Vagina (tissue), 2 donors: ENCODE results near the gene RUVBL2. TPM values are rescaled to one million over a fixed set of nuclear protein-coding genes. Genes with fewer than 3 reads are reported as not detected.
A peak's percentile ranks its signal among the peaks of the same experiment; 100 is the strongest.

Experiments used
- DNase-seq, 2 donors: peaks; one replicate each; pipeline ENCODE4 v3.0.0-alpha.2; 2017; ENCODE audit errors: extremely low spot score in 2 of 2
- H3K27ac ChIP-seq: fragments of 200-600 bp; sonication (generic); one replicate; pipeline ENCODE4 v1.5.1; 2019
- H3K27me3 ChIP-seq: fragments of 200-600 bp; sonication (generic); one replicate; pipeline ENCODE4 v1.5.1; 2019
- H3K36me3 ChIP-seq, 2 donors: fragments of 200-600 bp; sonication (generic); one replicate each; pipeline ENCODE4 v1.5.1; 2017 to 2019
- H3K4me1 ChIP-seq: fragments of 200-600 bp; sonication (generic); one replicate; pipeline ENCODE4 v1.5.1; 2019
- H3K4me3 ChIP-seq, 2 donors: fragments of 200-600 bp; sonication (generic); 1 replicate in 1 of 2; 2 replicates in 1 of 2; pipeline ENCODE4 v1.5.1; 2016 to 2019
- H3K9me3 ChIP-seq: fragments of 200-600 bp; sonication (generic); one replicate; pipeline ENCODE4 v1.5.1; 2019
- POLR2A ChIP-seq, 2 donors: fragments of 450-650 bp; IDR thresholded peaks; one replicate each; pipeline ENCODE4 v1.6.1; 2017; ENCODE audit warnings: antibody characterized with exemption in 2 of 2, mild to moderate bottlenecking in 2 of 2, moderate library complexity in 2 of 2
- POLR2AphosphoS5 ChIP-seq, 2 donors: sonication (generic); formaldehyde crosslinking; IDR thresholded peaks; one replicate each; pipeline ENCODE4 v1.9.0; 2017; ENCODE audit warnings: antibody characterized with exemption in 2 of 2, mild to moderate bottlenecking in 2 of 2, low read depth in 1 of 2; ENCODE audit not compliant: insufficient read depth in 1 of 2
- intact Hi-C: fragments of 100-400 bp; cut with DNase I; formaldehyde crosslinking; loops from one replicate; pipeline ENCODE4 v1.15.1; 2023
- total RNA-seq: library from RNA; depleted of rRNA; stranded (reverse); fragments of >200 nt; gene quantifications from one replicate; pipeline ENCODE4 v1.2.3, GENCODE V29; 2016
- TF ChIP-seq, protein P1 (sequence below), 3 experiments: fragments of 450-650 bp in 2 of 3; fragments of 200-600 bp in 1 of 3; sonication (generic) in 1 of 3; IDR thresholded peaks; one replicate each; pipeline ENCODE4 v1.5.1; 2017 to 2019; ENCODE audit warnings: antibody characterized with exemption in 3 of 3, mild to moderate bottlenecking in 2 of 3, moderate library complexity in 2 of 3

RUVBL2 gene
- total RNA-seq, 1 donor from 2014 or later, result 100 TPM

DNA sequence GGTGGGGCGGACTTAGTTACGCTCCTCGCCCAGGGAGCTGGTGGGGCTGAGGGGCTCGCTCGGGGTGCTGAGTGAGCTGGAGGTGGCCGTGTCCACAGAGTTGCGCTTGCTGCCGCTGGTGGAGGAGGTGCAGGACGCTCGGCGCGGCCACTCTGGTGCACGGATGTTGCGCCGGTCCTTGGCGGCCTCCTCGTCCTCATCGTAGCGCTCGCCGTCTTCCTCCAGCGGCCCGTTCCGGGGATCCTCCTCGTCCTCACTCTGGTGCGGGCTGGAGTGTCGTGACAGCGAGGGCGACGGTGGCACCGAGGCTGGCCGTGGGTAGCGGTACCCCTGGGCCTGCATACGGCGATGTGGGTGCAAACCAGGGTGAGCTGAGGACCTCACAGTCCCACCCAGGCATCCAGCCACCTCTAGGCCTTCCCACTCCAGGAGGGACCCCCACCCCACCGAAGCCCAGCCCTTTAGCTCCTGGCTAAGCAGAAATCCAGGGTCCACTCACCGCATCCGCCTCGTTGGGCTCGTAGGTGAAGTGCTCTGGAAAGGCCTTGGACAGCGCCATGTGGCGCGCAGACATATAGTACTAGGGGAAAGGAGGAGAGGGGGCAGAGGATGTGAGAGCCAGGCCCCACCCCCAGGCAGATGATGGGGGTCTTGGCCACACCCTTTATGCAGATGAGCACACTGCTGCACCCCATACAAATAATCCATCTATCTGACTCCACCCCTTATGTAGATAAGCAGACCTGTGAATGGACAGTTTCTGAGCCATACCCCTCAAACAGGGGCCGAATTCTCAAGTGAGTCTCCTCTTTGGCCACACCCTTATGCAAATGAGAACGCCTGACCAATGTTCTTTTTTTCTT lies 24.2 kb upstream of the RUVBL2 start:
- Histone ChIP-seq H3K9me3 (no peaks in the 10 kb centered on the region), H3K4me1 (peaks cover 21% of the 10 kb centered on the region), H3K27me3 (no peaks in the 10 kb centered on the region), H3K4me3 (no peak overlapping the region), H3K27ac (no peak overlapping the region), H3K36me3 (peaks cover 0 to 37% of the 10 kb centered on the region in 2 donors)
- no peak for DNase-seq
- TF ChIP-seq POLR2A (IDR thresholded peaks at IDR 0.05) (no peak), POLR2AphosphoS5 (IDR thresholded peaks at IDR 0.05; ENCODE audit: insufficient read depth in 1 of 2, low read depth in 1 of 2) (no peak)
- TF ChIP-seq, protein P1, sequence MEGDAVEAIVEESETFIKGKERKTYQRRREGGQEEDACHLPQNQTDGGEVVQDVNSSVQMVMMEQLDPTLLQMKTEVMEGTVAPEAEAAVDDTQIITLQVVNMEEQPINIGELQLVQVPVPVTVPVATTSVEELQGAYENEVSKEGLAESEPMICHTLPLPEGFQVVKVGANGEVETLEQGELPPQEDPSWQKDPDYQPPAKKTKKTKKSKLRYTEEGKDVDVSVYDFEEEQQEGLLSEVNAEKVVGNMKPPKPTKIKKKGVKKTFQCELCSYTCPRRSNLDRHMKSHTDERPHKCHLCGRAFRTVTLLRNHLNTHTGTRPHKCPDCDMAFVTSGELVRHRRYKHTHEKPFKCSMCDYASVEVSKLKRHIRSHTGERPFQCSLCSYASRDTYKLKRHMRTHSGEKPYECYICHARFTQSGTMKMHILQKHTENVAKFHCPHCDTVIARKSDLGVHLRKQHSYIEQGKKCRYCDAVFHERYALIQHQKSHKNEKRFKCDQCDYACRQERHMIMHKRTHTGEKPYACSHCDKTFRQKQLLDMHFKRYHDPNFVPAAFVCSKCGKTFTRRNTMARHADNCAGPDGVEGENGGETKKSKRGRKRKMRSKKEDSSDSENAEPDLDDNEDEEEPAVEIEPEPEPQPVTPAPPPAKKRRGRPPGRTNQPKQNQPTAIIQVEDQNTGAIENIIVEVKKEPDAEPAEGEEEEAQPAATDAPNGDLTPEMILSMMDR (IDR thresholded peaks at IDR 0.05), result no peak
- intact Hi-C loops, result loop anchor here (10.0 kb wide), 2 partner anchors 95 to 335 kb away; partner anchors contain the start of genes DBP and PPP1R15A

- no peak for TF ChIP-seq POLR2AphosphoS5 (IDR thresholded peaks at IDR 0.05; ENCODE audit: insufficient read depth in 1 of 2, low read depth in 1 of 2)
- TF ChIP-seq, protein P1 (IDR thresholded peaks at IDR 0.05), result no peak
- TF ChIP-seq POLR2A (IDR thresholded peaks at IDR 0.05), result no peak
- no peak overlapping the region for H3K4me3 ChIP-seq
- H3K9me3 ChIP-seq, result no peaks in the 10 kb centered on the region
- no peaks in the 10 kb centered on the region for H3K27me3 ChIP-seq
- H3K36me3 ChIP-seq, result peaks cover 0 to 40% of the 10 kb centered on the region in 2 donors
- DNase-seq, result no peak
- H3K27ac ChIP-seq, result peak overlapping the region; percentile 30
- intact Hi-C loops, result no loop called here
- H3K4me1 ChIP-seq, result peaks cover 17% of the 10 kb centered on the region
These were observed 23.4 kb upstream of the RUVBL2 start for GRCh38 chr19:48970139-48970766.

- H3K4me1 ChIP-seq, result peaks cover 17% of the 10 kb centered on the region
- TF ChIP-seq POLR2A (IDR thresholded peaks at IDR 0.05) (no peak), POLR2AphosphoS5 (IDR thresholded peaks at IDR 0.05; ENCODE audit: insufficient read depth in 1 of 2, low read depth in 1 of 2) (peak in 1 of 2 donors; percentile 18)
- TF ChIP-seq, protein P1 (IDR thresholded peaks at IDR 0.05), result peak; percentile 87 to 93 (median 92)
- no peak for DNase-seq
- intact Hi-C loops, result no loop called here
- no peaks in the 10 kb centered on the region for H3K27me3 ChIP-seq
- H3K4me3 ChIP-seq, result no peak overlapping the region
- H3K27ac ChIP-seq, result peak overlapping the region; percentile 30
- no peaks in the 10 kb centered on the region for H3K9me3 ChIP-seq
- H3K36me3 ChIP-seq, result peaks cover 0 to 40% of the 10 kb centered on the region in 2 donors
These were observed 22.7 kb upstream of the RUVBL2 start for GRCh38 chr19:48970923-48971395.

DNA sequence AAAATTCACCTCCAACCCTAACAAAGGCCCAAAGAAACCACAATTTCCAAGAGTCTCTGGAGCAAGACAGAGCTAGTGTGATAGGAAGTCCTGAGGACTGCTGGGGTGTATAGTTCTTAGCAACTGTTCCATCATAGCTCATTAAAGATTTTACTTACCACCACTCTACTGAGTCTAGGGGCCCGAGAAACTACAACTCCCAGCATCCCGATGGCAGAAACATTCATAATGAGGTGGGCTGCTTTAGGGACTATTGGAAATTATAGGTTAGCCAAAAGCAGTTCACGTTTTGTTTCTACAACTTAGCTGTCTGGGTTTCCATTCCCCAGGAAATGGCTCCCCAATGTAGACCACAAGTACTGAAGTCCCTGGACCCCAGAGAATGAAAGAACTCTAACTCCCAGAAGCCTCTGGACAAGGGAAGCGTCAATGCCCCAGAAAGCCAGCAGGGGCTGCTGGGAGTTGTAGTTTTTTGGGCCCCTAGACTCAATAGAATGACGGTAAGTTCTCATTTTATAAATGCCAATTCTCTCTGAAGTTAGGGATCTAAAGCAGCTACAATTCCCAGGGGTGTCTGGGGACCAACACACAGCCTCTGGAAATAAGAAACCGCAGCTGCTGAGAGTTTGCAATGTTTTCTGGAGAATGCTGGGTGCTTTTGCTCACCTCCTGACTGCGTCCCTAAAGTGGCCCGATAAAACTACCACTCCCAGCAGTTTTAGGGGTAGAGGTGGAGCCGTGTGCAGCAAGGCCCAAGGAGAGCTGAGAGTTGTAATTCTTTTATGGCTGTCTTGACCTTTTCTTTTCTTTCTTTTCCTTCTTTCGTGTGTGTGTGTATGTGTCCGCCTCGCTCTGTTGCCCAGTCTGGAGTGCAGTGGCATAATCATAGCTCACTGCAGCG lies 17.5 kb upstream of the RUVBL2 start:
- Histone ChIP-seq H3K27ac (no peak overlapping the region), H3K4me1 (peaks cover 15% of the 10 kb centered on the region)
- intact Hi-C loops, result loop anchor here (5.0 kb wide), 1 partner anchor 179 kb away; no protein-coding TSS in a partner anchor

More for the DNA sequence above, 17.5 kb upstream of the RUVBL2 start:
- Histone ChIP-seq H3K27me3 (no peaks in the 10 kb centered on the region), H3K36me3 (peaks cover 0 to 28% of the 10 kb centered on the region in 2 donors), H3K9me3 (no peaks in the 10 kb centered on the region), H3K4me3 (no peak overlapping the region)
- TF ChIP-seq POLR2A (IDR thresholded peaks at IDR 0.05) (no peak), POLR2AphosphoS5 (IDR thresholded peaks at IDR 0.05; ENCODE audit: insufficient read depth in 1 of 2, low read depth in 1 of 2) (no peak)
- DNase-seq, result no peak
